ENCODE measurements around the gene SNUPN. TPM values are rescaled to one million over a fixed set of nuclear protein-coding genes. Genes with fewer than 3 reads are reported as not detected.

The SNUPN gene
- polyA plus RNA-seq, result 10 to 100 TPM; 21.2 to 46.0 (median 31.5) TPM

- H3K9me3 Mint-ChIP-seq, result no peaks in the 10 kb centered on the region
- H3K27me3 Mint-ChIP-seq (ENCODE audit: low read depth in 3 of 3), result peaks cover 0 to 8% (median 6%) of the 10 kb centered on the region in 3 donors
- H3K4me3 Mint-ChIP-seq, result peak within 1 kb of the TSS; percentile 87 to 97 (median 92)
- peaks cover 23% of the 10 kb centered on the region in 2 donors for H3K4me1 Mint-ChIP-seq
- H3K27ac Mint-ChIP-seq, result peak within 1 kb of the TSS; percentile 95 to 100 (median 98)
- no peaks in the 10 kb centered on the region for H3K36me3 Mint-ChIP-seq
- peak; percentile 89 to 91 (median 89) for DNase-seq
Measured at GRCh38 chr15:75625542-75626347, at the start of gene SNUPN. Gene SNUPN (minus strand): TSS chr15:75625725. CDS start chr15:75621051, 4,674 bp downstream.

- no peaks in the 10 kb centered on the region for H3K27me3 Mint-ChIP-seq (ENCODE audit: low read depth in 3 of 3)
- no peaks in the 10 kb centered on the region for H3K36me3 Mint-ChIP-seq
- no peak overlapping the region for H3K27ac Mint-ChIP-seq
- H3K4me1 Mint-ChIP-seq, result no peaks in the 10 kb centered on the region
- H3K4me3 Mint-ChIP-seq, result no peak overlapping the region
- no peak for DNase-seq
- H3K9me3 Mint-ChIP-seq, result no peaks in the 10 kb centered on the region
Measured at GRCh38 chr15:75674366-75674765, 48.8 kb upstream of the SNUPN start.

- Mint-ChIP-seq H3K9me3 (no peaks in the 10 kb centered on the region), H3K4me3 (no peak overlapping the region), H3K36me3 (no peaks in the 10 kb centered on the region), H3K4me1 (no peaks in the 10 kb centered on the region), H3K27me3 (ENCODE audit: low read depth in 3 of 3) (no peaks in the 10 kb centered on the region), H3K27ac (no peak overlapping the region)
- no peak for DNase-seq
Measured at GRCh38 chr15:75673426-75674235, 48.1 kb upstream of the SNUPN start.

DNA sequence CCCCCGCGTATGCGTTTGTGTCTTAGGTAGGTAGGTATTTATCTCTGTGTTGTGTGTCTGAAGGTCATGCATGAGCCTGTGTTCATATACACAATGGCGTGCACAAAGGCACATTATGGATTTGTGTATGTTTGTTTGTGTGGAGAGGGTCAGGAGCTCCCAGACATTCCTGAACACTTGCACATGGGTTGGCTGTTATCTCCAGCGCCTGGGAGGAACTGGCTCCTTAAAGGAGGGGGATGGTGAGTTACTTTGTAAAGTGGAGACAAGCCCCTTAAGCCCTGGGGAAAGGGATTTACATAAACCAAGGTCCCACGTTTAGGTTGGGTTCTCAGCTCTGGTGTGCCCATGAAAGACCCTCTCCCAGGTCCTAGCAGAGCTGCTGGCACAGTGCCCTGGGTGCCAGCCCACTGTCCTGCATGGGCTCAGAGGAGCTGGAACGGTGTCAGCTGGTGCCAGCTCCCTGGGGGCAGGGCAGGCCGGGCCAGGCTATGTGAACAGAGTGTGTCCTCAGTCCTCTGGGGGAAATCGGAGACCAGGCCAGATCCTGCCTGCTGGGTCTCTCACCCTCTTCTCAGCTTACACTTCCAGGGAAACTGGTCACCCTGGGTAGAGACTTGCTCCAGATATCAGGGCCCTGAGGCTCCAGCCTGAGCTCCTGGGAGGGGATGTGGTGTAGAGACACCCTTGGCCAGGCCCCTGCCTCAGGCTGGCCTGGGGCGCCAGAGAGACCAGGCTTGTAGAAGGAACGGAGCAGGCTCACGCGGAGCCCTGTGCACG, 47.3 kb upstream of the SNUPN start:
- Mint-ChIP-seq H3K27me3 (ENCODE audit: low read depth in 3 of 3) (no peaks in the 10 kb centered on the region), H3K4me1 (no peaks in the 10 kb centered on the region), H3K9me3 (no peaks in the 10 kb centered on the region), H3K4me3 (no peak overlapping the region), H3K27ac (no peak overlapping the region), H3K36me3 (no peaks in the 10 kb centered on the region)
- no peak for DNase-seq

- H3K4me3 Mint-ChIP-seq, result no peak overlapping the region
Measured at GRCh38 chr15:75671730-75672602, 46.4 kb upstream of the SNUPN start.

GRCh38 chr15:75669879-75670212, 44.3 kb upstream of the SNUPN start:
- no peaks in the 10 kb centered on the region for H3K4me1 Mint-ChIP-seq
- H3K4me3 Mint-ChIP-seq, result no peak overlapping the region
- peaks cover 0 to 3% (median 0%) of the 10 kb centered on the region in 3 donors for H3K36me3 Mint-ChIP-seq
- no peak for DNase-seq
- H3K9me3 Mint-ChIP-seq, result no peaks in the 10 kb centered on the region
- no peak overlapping the region for H3K27ac Mint-ChIP-seq
- no peaks in the 10 kb centered on the region for H3K27me3 Mint-ChIP-seq (ENCODE audit: low read depth in 3 of 3)

More at GRCh38 chr15:75671730-75672602, 46.4 kb upstream of the SNUPN start:
- no peaks in the 10 kb centered on the region for H3K27me3 Mint-ChIP-seq (ENCODE audit: low read depth in 3 of 3)
- H3K9me3 Mint-ChIP-seq, result no peaks in the 10 kb centered on the region
- no peaks in the 10 kb centered on the region for H3K36me3 Mint-ChIP-seq
- H3K27ac Mint-ChIP-seq, result no peak overlapping the region
- DNase-seq, result no peak
- H3K4me1 Mint-ChIP-seq, result no peaks in the 10 kb centered on the region

DNA sequence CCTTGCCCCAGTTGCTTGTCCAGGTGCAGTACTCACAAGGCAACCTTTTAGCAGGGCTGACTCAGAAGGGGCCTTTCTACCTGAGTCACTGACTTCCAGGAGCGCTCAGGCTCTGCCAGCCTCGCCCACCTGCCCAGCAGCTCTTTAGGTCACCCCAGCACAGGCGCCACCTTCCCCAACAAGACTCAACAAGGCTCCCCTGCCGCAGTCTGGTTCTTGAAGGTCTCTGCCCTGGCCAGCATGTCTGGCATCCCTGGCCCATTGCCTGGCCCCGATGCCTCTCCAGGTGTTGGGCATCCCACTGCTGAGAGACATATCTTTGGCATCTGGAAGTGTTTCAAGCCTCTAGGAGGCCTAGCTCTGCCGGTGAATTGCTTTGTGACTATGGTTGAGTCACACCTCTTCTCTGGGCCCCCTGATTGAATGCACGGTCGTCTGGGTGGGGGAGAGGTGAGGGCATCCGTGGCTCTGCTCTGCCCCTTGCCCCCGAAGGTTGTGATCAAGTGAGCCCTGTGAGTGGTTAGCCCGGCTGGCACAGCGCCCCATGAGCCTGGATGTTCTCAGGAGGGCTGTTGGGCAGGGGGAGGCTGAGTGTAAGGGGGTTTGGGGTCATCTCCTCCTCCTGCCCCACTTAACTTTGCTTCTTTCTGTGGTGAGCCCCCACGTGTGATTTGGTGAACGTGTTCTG, 43.8 kb upstream of the SNUPN start:
- Mint-ChIP-seq H3K27me3 (ENCODE audit: low read depth in 3 of 3) (no peaks in the 10 kb centered on the region), H3K27ac (no peak overlapping the region), H3K36me3 (peaks cover 0 to 3% (median 0%) of the 10 kb centered on the region in 3 donors)

GRCh38 chr15:75666823-75667501, 41.4 kb upstream of the SNUPN start:
- Mint-ChIP-seq H3K4me1 (no peaks in the 10 kb centered on the region), H3K36me3 (peaks cover 0 to 3% (median 0%) of the 10 kb centered on the region in 3 donors), H3K27ac (no peak overlapping the region), H3K9me3 (no peaks in the 10 kb centered on the region), H3K27me3 (ENCODE audit: low read depth in 3 of 3) (no peaks in the 10 kb centered on the region), H3K4me3 (no peak overlapping the region)
- no peak for DNase-seq

More for the DNA sequence above, 43.8 kb upstream of the SNUPN start:
- no peak for DNase-seq
- no peaks in the 10 kb centered on the region for H3K9me3 Mint-ChIP-seq
- no peaks in the 10 kb centered on the region for H3K4me1 Mint-ChIP-seq
- no peak overlapping the region for H3K4me3 Mint-ChIP-seq

- Mint-ChIP-seq H3K9me3 (no peaks in the 10 kb centered on the region), H3K27me3 (ENCODE audit: low read depth in 3 of 3) (no peaks in the 10 kb centered on the region), H3K27ac (no peak overlapping the region), H3K4me1 (no peaks in the 10 kb centered on the region), H3K36me3 (peaks cover 0 to 3% (median 0%) of the 10 kb centered on the region in 3 donors), H3K4me3 (no peak overlapping the region)
- DNase-seq, result no peak
Measured at GRCh38 chr15:75663931-75664421, 38.5 kb upstream of the SNUPN start.

DNA sequence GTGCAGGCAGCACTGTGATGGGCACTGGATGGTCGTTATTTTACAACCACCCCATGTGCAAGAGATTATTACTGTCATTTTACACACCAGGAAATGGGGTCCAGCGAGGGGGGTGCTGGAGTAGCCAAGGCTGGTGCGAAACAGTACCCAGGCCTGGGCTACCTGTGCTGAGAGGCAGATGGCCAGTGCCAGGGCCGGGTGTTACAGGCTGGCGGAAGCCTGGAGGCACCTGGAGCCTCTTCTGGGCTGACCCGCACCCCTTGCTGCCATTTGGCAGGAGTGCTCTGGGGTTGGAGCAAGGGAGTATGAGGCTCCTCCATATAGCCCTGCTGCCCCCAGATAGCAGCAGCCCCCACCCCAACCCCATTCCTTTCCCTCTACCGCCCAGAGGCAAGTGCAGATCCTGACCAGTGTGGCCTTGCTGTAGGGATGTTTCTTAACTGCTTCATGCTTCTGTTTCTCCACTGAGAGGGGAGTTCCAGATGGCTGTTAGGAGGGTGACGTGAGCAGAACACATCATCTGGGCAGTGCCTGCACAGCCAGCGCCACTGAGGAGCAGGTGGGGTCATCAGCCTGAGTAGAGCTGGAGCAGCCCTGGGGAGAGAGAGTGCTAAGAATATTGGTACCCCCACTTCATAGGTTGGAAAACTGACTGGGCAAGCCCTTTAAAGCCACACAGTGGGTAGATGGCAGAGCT, 37.4 kb upstream of the SNUPN start:
- DNase-seq, result no peak
- no peaks in the 10 kb centered on the region for H3K27me3 Mint-ChIP-seq (ENCODE audit: low read depth in 3 of 3)
- no peak overlapping the region for H3K27ac Mint-ChIP-seq
- no peaks in the 10 kb centered on the region for H3K9me3 Mint-ChIP-seq
- peaks cover 0 to 4% (median 3%) of the 10 kb centered on the region in 3 donors for H3K36me3 Mint-ChIP-seq
- no peak overlapping the region for H3K4me3 Mint-ChIP-seq
- no peaks in the 10 kb centered on the region for H3K4me1 Mint-ChIP-seq

GRCh38 chr15:75661756-75662140, 36.2 kb upstream of the SNUPN start:
- Mint-ChIP-seq H3K36me3 (peaks cover 0 to 4% (median 3%) of the 10 kb centered on the region in 3 donors), H3K27me3 (ENCODE audit: low read depth in 3 of 3) (no peaks in the 10 kb centered on the region), H3K9me3 (no peaks in the 10 kb centered on the region), H3K4me3 (no peak overlapping the region), H3K4me1 (no peaks in the 10 kb centered on the region), H3K27ac (no peak overlapping the region)
- DNase-seq, result no peak
